Natural killer cell (primary cell): Measurements from ENCODE around the gene DCDC2C. TPM values are rescaled to one million over a fixed set of nuclear protein-coding genes. Genes with fewer than 3 reads are reported as not detected.

Source experiments
- ATAC-seq, 3 donors: fragments of 150-1000 bp in 2 of 3; fragments of 200-7000 bp in 1 of 3; cut with Tn5 transposase; 1 replicate in 1 of 3; 2 replicates in 2 of 3; pipeline ENCODE4 v1.10.0; 2021; ENCODE audit warnings: mild to moderate bottlenecking in 2 of 3, moderate library complexity in 2 of 3
- DNase-seq, 2 donors: peaks; one replicate each; pipeline versions ENCODE4 v3.0.0 to v3.0.0-alpha.2; 2013 to 2021; ENCODE audit warnings: mixed read lengths in 1 of 2
- H3K27ac ChIP-seq: one replicate; pipeline ENCODE4 v1.5.1; 2013; ENCODE audit warnings: mild to moderate bottlenecking, low read length
- H3K27me3 ChIP-seq: one replicate; pipeline ENCODE4 v1.6.1; 2013; ENCODE audit warnings: low read length; ENCODE audit not compliant: control insufficient read depth, insufficient read depth
- H3K36me3 ChIP-seq: one replicate; pipeline ENCODE4 v1.6.1; 2013; ENCODE audit warnings: low read length; ENCODE audit not compliant: control insufficient read depth, insufficient read depth
- H3K4me1 ChIP-seq: one replicate; pipeline ENCODE4 v1.6.1; 2013; ENCODE audit warnings: low read length; ENCODE audit not compliant: control insufficient read depth, insufficient read depth
- H3K4me3 ChIP-seq: one replicate; pipeline ENCODE4 v1.5.1; 2013; ENCODE audit warnings: low read length
- H3K9me3 ChIP-seq: one replicate; pipeline ENCODE4 v1.6.1; 2013; ENCODE audit warnings: low read length; ENCODE audit not compliant: control insufficient read depth, insufficient read depth
- H3K27ac Mint-ChIP-seq, 2 donors: one replicate each; pipeline ENCODE4 v1.8.0; 2022; ENCODE audit warnings: mild to moderate bottlenecking in 2 of 2, mixed read lengths in 2 of 2, moderate library complexity in 1 of 2
- H3K27me3 Mint-ChIP-seq, 2 donors: one replicate each; pipeline ENCODE4 v1.8.0; 2022; ENCODE audit warnings: low read depth in 2 of 2, mixed read lengths in 2 of 2
- H3K36me3 Mint-ChIP-seq: one replicate; pipeline ENCODE4 v1.8.0; 2022; ENCODE audit warnings: mixed read lengths
- H3K4me1 Mint-ChIP-seq, 2 donors: one replicate each; pipeline ENCODE4 v1.8.0; 2022; ENCODE audit warnings: mixed read lengths in 2 of 2
- H3K4me3 Mint-ChIP-seq: one replicate; pipeline ENCODE4 v1.8.0; 2022; ENCODE audit warnings: mild to moderate bottlenecking, moderate library complexity, mixed read lengths
- H3K9me3 Mint-ChIP-seq, 2 donors: one replicate each; pipeline ENCODE4 v1.8.0; 2022; ENCODE audit warnings: mixed read lengths in 2 of 2
- WGBS: methylation state at CpG from one replicate; pipeline ENCODE4 v1.1.7; 2013; ENCODE audit warnings: missing lambda C conversion rate; ENCODE audit not compliant: insufficient coverage; 5-methylcytosine and 5-hydroxymethylcytosine counted together
- intact Hi-C: fragments of 100-400 bp; cut with micrococcal nuclease; formaldehyde crosslinking; loops from one replicate; pipeline ENCODE4 v1.14.2; 2022
- total RNA-seq, 4 donors: library from RNA; stranded (reverse); fragments of 120-200 nt in 1 of 4; gene quantifications; one replicate each; pipeline versions ENCODE4 v1.2.3 to v1.2.4, GENCODE V29; 2013 to 2022
- TF ChIP-seq, protein P1 (sequence below): fragments of 200-600 bp; IDR thresholded peaks from one replicate; pipeline ENCODE4 v1.8.0; 2022; ENCODE audit warnings: antibody characterized with exemption

Gene DCDC2C, protein sequence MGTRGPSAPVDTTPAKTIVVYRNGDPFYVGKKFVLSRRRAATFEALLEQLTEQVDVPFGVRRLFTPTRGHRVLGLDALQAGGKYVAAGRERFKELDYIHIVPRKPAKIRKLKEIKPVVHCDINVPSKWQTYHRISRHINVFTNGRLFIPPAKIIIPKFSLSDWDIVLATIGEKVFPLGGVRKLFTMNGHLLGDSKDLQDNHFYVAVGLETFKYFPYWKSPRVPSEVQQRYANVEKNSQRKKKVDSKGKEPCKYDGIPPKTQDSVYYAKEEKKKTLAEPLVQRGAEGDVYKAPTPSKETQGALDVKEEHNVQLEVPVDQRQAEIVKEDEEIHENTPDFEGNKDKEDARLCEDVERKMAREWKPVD
- total RNA-seq = not detected
- total RNA-seq (2013) = not detected

DNA sequence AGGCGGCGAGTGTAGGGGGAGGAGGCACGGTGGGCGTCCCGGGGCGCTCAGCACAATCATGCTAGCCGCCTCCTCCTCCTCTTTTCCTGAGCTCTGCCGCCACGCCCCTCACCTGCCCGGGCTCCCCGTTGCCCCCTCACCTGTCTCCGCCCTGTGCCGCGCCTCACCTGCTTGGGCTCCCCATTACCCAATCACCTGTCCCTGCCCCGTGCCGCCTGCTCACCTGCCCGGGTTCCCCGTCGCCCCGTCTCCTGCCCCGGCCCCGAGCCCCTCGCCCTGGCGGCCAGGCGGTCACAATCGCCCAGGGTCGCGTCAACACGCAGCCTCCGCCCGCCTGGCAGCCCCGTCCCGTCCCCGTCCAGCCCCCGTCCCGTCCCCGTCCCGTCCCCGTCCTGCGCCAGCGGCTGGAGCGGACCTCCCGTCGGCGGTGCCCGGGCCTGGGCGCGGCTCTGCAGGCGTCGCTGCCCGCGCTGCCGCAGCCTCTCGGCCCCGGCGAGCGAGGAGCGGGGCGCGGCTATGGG is at the start of gene DCDC2C:
Gene DCDC2C, plus strand, starts transcription at position 340 of the 521 bp plus-strand sequence. Its CDS starts 177 bp downstream, at position 517.
- Histone ChIP-seq H3K27ac (no peak within 1 kb of the TSS), H3K4me1 (no peaks in the 10 kb centered on the region), H3K27me3 (no peaks in the 10 kb centered on the region), H3K9me3 (no peaks in the 10 kb centered on the region), H3K4me3 (no peak within 1 kb of the TSS), H3K36me3 (no peaks in the 10 kb centered on the region)
- ATAC-seq (no peak), DNase-seq (no peak)
- H3K4me3 Mint-ChIP-seq = no peak within 1 kb of the TSS
- intact Hi-C loops = no loop called here
- no peaks in the 10 kb centered on the region for H3K9me3 Mint-ChIP-seq
- 12% methylated on average over 60 of the region's 60 CpGs for WGBS
- H3K27me3 Mint-ChIP-seq = peaks cover 24 to 39% of the 10 kb centered on the region in 2 donors
- H3K4me1 Mint-ChIP-seq = no peaks in the 10 kb centered on the region
- H3K27ac Mint-ChIP-seq = no peak within 1 kb of the TSS
- TF ChIP-seq, protein P1, sequence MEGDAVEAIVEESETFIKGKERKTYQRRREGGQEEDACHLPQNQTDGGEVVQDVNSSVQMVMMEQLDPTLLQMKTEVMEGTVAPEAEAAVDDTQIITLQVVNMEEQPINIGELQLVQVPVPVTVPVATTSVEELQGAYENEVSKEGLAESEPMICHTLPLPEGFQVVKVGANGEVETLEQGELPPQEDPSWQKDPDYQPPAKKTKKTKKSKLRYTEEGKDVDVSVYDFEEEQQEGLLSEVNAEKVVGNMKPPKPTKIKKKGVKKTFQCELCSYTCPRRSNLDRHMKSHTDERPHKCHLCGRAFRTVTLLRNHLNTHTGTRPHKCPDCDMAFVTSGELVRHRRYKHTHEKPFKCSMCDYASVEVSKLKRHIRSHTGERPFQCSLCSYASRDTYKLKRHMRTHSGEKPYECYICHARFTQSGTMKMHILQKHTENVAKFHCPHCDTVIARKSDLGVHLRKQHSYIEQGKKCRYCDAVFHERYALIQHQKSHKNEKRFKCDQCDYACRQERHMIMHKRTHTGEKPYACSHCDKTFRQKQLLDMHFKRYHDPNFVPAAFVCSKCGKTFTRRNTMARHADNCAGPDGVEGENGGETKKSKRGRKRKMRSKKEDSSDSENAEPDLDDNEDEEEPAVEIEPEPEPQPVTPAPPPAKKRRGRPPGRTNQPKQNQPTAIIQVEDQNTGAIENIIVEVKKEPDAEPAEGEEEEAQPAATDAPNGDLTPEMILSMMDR = no peak
- no peaks in the 10 kb centered on the region for H3K36me3 Mint-ChIP-seq

GRCh38 chr2:3654011-3654410 is 49.4 kb upstream of the DCDC2C start:
- no peaks in the 10 kb centered on the region for H3K36me3 Mint-ChIP-seq
- H3K27me3 Mint-ChIP-seq = peaks cover 0 to 11% of the 10 kb centered on the region in 2 donors
- ATAC-seq (no peak), DNase-seq (no peak)
- H3K4me1 Mint-ChIP-seq = peaks cover 15 to 16% of the 10 kb centered on the region in 2 donors
- 88% methylated on average over 10 of the region's 10 CpGs for WGBS
- no peak overlapping the region for H3K4me3 Mint-ChIP-seq
- Histone ChIP-seq H3K27me3 (no peaks in the 10 kb centered on the region), H3K4me3 (no peak overlapping the region), H3K27ac (no peak overlapping the region), H3K9me3 (no peaks in the 10 kb centered on the region), H3K36me3 (no peaks in the 10 kb centered on the region), H3K4me1 (peaks cover 15% of the 10 kb centered on the region)
- intact Hi-C loops = loop anchor here (5.0 to 10.0 kb wide), 3 partner anchors 97 to 1767 kb away; partner anchors contain the start of gene RNASEH1
- H3K9me3 Mint-ChIP-seq = no peaks in the 10 kb centered on the region
- TF ChIP-seq, protein P1 = no peak
- no peak overlapping the region for H3K27ac Mint-ChIP-seq

GRCh38 chr2:3654531-3655225 is 48.7 kb upstream of the DCDC2C start:
- H3K4me3 Mint-ChIP-seq = no peak overlapping the region
- ATAC-seq = no peak
- H3K27ac ChIP-seq = no peak overlapping the region
- no peaks in the 10 kb centered on the region for H3K9me3 Mint-ChIP-seq
- H3K4me1 ChIP-seq = peaks cover 15% of the 10 kb centered on the region
- TF ChIP-seq, protein P1 = no peak
- no peak overlapping the region for H3K27ac Mint-ChIP-seq
- H3K27me3 Mint-ChIP-seq = peaks cover 0 to 9% of the 10 kb centered on the region in 2 donors
- no peaks in the 10 kb centered on the region for H3K36me3 ChIP-seq
- DNase-seq = no peak
- no peaks in the 10 kb centered on the region for H3K36me3 Mint-ChIP-seq
- H3K9me3 ChIP-seq = no peaks in the 10 kb centered on the region
- WGBS = 80% methylated on average over 21 of the region's 21 CpGs
- intact Hi-C loops = loop anchor here (5.0 to 10.0 kb wide), 3 partner anchors 97 to 1767 kb away; partner anchors contain the start of gene RNASEH1
- no peaks in the 10 kb centered on the region for H3K27me3 ChIP-seq
- peaks cover 15 to 16% of the 10 kb centered on the region in 2 donors for H3K4me1 Mint-ChIP-seq
- H3K4me3 ChIP-seq = no peak overlapping the region
